Activated CD4-positive, CD25-positive, alpha-beta regulatory T cell treated with anti-CD3 and anti-CD28 coated beads, Interleukin-2, amount 50 U/mL, for 24 hours (primary cell): ENCODE data around the gene SMC1B.
"Not testable (repeated sequence)": the region's sequence is repeated elsewhere in the genome, so short reads cannot be mapped to it uniquely, and the experiment has no call there.

Source experiments
- ATAC-seq, 2 donors: fragments of 150-1000 bp; cut with Tn5 transposase; one replicate each; pipeline ENCODE4 v1.10.0; 2021; ENCODE audit warnings: mild to moderate bottlenecking in 1 of 2, moderate library complexity in 1 of 2

The SMC1B gene, protein sequence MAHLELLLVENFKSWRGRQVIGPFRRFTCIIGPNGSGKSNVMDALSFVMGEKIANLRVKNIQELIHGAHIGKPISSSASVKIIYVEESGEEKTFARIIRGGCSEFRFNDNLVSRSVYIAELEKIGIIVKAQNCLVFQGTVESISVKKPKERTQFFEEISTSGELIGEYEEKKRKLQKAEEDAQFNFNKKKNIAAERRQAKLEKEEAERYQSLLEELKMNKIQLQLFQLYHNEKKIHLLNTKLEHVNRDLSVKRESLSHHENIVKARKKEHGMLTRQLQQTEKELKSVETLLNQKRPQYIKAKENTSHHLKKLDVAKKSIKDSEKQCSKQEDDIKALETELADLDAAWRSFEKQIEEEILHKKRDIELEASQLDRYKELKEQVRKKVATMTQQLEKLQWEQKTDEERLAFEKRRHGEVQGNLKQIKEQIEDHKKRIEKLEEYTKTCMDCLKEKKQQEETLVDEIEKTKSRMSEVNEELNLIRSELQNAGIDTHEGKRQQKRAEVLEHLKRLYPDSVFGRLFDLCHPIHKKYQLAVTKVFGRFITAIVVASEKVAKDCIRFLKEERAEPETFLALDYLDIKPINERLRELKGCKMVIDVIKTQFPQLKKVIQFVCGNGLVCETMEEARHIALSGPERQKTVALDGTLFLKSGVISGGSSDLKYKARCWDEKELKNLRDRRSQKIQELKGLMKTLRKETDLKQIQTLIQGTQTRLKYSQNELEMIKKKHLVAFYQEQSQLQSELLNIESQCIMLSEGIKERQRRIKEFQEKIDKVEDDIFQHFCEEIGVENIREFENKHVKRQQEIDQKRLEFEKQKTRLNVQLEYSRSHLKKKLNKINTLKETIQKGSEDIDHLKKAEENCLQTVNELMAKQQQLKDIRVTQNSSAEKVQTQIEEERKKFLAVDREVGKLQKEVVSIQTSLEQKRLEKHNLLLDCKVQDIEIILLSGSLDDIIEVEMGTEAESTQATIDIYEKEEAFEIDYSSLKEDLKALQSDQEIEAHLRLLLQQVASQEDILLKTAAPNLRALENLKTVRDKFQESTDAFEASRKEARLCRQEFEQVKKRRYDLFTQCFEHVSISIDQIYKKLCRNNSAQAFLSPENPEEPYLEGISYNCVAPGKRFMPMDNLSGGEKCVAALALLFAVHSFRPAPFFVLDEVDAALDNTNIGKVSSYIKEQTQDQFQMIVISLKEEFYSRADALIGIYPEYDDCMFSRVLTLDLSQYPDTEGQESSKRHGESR

DNA sequence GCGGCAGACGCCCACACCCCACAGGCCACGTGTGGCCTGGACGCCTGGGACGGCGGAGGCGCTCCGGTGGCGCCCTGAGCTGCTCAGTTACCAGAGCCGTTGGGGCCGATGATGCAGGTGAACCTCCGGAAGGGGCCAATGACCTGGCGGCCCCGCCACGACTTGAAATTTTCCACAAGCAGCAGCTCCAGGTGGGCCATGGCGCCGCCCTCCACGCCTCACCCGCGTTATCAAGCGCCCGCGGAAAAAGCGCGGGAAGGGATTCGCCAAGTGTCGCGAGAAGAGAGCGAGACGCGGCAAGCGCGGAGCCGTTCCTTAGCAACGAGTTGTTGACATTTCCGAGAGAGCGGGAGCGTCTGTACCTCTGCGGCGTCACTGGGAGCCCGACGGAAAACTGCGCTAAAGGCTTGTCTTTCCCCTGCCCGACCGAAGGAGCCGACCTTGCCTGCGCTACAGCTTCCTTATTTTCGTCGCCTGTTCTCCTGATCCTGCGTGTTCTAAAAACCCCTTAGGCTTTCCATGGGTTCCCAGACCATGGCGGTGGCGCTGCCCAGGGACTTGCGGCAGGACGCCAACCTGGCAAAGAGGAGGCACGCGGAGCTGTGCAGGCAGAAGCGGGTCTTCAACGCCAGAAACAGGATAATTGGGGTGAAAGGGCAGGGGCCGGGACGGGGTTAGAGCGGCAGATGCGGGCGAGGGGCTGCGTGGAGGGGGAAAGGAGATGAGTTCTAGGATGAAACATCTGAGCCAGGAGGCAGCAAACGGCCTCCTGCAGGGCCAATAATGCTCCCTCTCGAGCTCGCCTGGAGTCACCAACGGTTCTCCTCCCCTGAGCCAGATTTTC lies at the start of gene SMC1B, which contains the start of gene RIBC2:
TSS of gene SMC1B (minus strand) at position 232 of the 844 bp plus-strand sequence. CDS start at position 200, 32 bp downstream.
TSS of gene RIBC2 (plus strand) at position 326 of the 844 bp plus-strand sequence. CDS start at position 520, 194 bp downstream.
- peak; percentile 94 to 96 for ATAC-seq

DNA sequence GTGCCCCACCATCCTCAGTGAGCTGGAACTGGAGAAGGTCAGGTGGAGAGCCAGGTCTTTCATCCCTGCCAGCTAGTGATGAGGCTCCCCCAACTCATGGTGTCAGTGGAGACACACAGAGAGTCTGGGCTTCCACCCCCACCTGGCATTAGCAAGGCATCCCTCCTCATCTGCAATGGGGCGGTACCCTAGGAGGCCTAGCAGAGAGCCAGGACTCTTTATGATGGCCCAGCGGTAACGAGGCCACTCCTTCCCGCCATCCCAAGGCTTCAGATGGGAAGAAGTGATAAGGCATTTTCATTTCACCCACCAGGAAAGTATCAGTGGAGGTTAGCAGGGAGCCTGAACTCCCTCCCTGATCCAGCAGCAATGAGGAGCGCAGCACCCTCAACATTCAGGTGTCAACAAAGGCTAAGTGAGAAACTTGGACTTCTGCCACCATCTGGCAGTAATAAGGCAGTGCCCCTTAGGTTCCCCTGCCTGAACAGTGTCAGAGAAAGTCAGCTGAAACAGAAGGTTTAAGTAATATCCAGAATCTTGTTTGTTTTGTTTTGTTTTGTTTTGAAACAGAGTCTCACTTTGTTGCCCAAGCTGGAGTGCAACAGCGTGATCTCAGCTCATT lies 48.7 kb upstream of the SMC1B start:
- no peak for ATAC-seq

DNA sequence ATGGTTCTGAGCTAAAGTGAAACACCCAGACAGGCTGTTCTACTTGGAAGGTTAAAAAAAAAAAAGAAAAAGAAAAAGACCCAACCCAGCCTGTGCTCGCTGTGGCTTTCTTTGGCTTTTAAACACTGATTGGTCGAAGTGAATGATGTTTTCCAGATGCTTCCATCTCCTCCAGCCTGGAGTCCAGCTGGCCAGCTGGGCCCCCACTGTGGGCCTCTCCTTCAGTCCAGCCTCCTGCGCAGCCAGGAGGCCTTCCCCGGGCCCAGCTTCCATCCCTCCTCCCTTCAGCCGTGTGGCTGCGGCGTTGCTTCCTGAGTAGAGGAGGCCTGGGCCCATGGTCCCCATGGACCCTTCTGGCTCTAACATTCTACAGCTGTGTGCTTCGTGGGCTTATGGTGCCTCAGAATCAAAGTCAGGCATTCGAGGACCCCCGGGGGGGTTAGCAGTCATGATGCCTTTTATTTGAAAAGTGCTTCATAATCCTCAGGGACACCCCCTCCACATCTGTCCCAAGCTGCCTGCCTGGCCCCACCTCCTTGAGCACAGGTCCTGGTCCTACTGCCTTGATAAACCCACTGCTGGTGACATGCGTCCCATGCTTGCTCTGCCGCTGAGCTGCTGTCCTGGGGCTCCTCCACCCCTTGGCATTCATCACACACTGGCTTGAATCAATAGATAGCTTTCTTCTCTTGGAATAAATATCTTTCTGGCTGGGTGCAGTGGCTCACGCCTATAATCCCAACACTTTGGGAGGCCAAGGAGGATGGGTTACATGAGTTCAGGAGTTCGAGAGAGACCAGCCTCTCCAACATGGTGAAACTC lies 47.1 kb upstream of the SMC1B start:
- no peak for ATAC-seq

DNA sequence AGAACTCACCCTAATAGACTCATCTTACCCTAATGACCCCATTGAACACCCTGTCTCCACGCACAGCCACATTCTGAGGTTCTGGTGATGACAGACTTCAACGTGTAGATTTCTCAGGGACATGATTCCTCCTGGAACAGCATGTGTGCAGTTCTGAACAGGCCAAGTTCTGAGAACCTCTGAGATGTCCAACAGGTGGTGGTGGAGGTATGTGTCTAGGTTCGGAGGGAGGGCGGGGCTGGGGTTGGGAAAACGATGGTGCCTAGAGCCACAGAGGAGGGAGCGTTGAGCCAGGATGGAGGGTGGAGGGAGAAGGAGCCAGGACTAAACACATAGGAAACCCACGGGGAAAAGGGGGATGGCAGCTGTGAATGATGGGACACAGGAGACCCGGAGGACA lies 45.8 kb upstream of the SMC1B start:
- ATAC-seq: no peak

DNA sequence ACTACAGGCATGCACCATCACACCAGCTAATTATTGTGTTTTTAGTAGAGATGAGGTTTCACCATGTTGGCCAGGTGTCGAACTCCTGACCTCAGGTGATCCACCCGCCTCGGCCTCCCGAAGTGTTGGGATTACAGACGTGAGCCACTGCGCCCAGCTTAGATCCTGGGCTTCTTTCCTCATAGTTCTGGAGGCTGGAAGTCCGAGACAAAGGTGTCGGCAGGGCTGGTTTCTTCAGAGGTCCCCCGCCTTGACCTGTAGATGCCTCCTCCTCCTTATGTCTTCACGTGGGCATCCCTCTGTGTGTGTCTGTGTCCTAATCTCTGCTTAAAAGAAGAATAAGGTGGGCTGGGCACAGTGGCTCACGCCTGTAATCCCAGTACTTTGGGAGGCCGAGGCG lies 45.1 kb upstream of the SMC1B start:
- no peak for ATAC-seq

DNA sequence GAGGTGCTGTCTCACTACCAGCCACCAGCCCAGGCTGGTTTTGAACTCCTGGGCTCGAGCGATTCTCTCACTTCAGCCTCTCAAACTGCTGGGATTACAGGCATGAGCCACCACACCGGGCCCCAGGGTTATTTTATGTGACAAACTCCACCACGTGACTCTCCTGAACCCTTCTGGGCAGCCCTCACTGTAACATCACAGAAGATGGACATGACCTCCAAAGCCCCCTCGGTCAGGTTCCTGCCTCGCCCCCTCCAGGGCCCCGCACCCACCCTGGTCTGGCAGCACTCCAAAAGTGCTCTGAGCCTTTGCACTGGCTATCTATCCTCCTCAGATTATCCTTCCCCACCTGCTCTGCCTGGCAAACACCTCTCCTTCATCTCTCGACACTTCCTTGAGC lies 43.4 kb upstream of the SMC1B start:
- ATAC-seq: no peak

DNA sequence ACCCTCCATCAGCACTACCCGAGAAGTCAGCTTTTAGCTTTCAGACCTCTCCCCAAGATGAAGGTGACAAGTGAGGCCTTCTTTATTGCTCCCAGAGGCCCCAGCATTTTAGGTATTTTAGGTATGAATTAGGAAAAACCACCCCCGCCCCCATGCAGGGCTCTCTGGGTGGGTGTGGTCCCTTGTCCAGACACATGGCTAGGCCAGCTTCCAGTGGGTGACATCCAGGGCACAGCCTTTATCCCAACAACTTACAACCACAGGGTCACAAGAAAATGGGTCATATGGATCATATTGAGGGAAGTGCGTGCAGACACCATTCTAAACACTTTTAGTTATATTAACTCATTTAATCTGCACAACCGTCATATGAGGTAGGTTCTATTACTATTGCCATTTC lies 42.2 kb upstream of the SMC1B start:
- ATAC-seq: no peak

DNA sequence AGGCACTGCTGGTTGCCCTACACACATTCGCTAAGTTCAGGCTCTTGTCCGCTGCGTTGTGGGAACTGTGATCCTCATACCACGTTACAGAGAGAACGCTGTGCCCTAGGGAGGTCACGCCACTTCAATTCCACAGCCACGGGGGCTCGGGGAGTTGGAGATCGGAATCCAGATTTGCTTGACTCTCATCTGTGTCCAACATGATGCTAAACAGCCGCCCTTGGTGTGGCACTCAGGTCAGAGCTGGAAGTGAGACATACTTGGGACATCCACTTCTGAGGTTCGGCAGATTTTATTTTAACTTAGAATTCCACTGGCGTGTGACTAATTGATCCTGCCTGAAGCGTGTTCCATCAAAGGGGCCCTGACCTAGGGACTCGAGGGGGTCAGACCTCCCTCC lies 41.8 kb upstream of the SMC1B start:
- no peak for ATAC-seq

DNA sequence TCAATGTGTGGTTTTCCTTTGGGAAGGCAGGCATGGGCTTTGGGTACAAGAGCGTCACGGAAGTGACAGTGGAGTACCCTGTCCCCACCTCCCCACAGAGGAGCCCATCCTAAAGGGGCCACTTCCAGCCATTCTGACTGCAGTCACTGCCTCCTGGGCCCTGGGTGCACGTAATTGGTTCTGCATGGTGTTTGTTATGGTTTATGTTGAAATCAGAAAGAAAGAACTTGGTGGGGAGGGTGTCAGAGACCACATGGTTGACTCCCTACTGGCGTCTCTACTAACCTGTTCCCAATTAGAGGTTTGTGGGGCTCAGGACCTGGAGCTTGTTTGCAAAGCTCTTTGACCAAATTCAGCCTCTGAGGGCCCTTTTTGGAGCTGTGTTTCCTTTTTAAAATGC lies 40.9 kb upstream of the SMC1B start:
- ATAC-seq: no peak

DNA sequence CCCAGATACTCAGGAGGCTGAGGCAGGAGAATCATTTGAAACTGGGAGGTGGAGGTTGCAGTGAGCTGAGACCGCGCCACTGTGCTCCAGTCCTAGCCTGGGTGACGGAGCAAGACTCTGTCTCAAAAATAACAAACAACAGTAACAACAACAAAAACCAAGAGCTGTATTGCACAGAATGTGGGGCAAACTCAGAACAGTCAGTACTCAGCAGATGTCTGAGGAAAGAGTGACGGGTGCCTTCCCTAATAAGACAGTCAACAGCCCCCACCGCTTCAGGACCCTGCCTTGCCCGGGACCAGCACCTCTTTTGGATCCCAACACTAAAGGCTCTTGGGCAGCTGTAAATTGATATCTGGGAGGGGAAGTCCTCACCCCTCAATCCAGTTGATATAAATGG lies 40.4 kb upstream of the SMC1B start:
- ATAC-seq: no peak

DNA sequence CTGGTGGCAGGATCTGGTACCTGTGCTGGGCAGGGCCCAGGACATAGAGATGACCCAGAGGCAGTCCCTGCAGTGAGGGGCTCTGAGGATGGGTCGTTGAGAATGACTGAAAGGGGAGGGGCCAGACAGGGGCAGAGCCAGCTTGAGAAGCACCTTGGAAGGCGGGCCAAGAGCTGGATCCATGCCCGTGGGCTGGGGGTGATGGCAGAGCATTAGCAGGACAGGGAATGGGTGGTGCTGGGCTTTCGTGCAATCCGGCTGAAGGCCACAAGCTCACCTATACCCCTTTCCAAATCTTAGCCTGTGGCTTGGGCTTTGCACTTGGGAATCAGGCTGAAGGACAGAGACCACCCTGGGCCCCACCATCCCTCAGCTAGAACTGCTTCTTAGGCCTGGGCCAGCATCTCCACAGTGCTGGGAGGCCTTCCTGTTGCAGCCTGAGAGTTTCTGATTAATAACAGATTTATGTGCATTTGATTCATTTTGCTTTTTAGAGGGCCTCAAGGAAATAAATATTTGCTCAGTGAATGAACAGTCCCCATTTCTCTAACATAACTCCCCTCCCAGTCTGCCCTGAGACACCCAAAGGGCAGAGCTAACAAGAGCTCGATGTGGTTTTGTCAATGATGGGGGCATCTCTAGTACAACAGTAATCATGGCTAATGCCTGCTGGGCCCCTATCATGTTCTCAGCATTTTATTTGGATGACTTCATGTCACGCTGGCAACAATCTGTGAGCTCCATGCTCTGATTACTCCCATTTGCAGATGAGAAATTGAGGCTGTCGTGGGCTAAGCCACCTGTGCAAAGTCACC lies 39.4 kb upstream of the SMC1B start:
- ATAC-seq: no peak

DNA sequence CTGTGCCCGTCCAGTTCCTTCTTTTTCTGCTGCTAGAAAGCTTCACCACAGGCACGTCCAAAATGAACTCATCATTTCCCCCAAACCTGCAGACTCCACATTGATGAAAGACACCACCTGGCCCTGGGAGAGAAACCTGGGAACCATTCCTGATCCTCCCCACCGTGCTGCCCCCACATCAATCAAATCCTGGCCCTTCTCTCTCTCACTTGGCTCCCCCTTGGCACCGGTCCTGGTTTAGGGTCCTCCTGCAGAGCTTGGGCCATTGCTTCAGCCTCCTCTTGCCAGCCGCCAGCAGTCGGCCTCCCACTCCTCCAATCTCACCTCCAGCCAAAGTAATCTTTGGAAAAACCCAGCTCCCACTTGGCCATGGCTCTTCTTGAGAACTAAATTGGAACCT lies 38.6 kb upstream of the SMC1B start:
- no peak for ATAC-seq

DNA sequence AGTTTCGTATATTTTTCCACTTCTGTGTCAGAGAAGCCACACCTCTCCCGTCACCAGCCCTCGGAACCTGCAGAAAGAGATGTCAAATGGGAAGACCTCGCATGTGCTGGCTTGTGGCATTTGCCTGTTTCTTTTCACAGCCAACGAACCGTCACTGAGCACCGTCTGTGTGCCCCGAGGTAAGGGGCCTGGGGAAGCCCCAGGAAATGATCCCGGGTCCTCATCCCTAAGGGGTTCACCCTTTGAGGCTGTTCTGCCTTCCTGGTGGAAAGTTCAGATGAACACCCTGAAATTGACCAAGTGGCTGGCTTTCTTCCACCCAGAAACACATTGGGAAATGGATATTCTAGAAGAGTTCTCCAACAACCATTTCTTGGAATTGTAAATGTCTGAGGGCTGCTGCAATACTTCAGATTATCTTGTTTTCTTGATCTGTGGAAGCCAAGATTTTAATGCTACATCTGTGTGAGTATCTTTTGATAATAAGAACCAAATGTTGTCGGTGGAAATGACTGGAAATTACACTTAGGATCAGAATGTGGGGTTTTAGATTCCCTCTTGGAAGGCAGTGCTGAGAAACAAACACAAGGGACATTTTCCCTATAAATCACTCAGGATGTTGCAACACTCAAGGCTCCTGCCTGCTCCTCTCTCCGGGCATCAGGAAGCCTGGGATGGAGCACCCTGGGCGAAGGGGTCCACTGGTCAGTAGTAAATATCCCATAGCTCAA lies 37.7 kb upstream of the SMC1B start:
- no peak for ATAC-seq

DNA sequence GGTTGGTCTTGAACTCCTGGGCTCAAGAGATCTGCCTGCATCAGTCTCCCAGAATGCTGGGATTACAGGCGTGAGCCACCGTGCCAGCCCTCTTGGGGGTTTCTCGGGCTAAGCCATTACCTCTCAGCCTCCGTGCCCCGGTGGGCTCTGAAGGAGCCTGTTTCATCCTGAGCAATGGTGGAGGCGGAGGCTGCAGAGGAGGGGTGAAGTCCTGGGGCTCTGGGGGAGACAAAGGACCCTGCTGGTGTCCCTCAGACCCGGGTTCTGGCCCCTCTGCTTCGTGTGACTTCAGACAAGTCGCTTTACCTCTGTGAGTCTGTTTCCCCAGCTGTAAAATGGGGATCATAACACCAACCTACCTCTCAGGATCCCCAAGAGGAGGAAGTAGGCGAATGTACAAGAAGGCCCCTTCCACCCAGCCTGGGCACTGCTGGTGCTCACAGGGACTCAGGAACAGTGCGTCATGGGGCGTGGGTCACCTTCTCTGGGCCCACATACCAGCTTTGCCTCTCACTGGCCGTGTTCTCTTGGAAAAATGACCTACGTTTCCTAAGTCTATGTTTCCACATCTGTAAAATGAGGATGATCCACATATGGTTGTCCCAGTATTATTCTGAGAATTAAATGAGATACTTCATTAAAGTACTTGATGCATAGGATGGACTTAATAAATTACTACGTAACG lies 36.8 kb upstream of the SMC1B start:
- no peak for ATAC-seq

DNA sequence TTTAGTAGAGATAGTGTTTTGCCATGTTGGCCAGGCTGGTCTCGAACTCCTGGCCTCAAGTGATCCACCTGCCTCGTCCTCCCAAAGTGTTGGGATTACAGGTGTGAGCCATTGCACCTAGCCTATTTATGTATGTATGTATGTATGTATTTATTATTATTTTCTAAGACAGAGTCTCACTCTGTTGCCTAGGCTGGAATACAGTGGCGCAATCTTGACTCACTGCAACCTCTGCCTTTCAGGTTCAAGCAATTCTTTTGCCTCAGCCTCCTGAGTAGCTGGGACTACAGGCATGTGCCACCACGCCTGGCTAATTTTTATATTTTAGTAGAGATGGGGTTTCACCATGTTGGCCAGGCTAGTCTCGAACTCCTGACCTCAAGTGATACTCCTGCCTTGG lies 36.0 kb upstream of the SMC1B start:
- ATAC-seq: not testable (repeated sequence)

DNA sequence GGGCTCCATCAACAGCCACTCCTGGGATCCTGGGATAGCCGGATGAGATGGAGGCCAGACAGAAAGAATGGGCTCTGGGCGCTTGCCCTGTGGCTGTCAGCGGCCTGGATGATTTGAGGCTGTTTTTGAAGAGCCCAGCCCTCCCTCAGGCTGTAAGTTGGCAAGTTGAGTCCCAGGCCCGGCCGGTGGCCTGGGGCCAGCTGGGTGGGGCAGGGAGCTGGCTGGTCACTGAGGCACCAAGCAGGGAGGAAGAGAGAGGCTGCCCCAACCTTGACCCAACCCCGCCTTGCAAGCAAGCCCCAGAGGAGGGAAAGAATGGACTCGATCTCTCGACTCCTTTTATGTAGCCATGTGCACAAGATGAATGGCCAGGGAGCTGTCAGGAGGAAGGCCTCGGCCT lies 35.0 kb upstream of the SMC1B start:
- ATAC-seq: no peak

DNA sequence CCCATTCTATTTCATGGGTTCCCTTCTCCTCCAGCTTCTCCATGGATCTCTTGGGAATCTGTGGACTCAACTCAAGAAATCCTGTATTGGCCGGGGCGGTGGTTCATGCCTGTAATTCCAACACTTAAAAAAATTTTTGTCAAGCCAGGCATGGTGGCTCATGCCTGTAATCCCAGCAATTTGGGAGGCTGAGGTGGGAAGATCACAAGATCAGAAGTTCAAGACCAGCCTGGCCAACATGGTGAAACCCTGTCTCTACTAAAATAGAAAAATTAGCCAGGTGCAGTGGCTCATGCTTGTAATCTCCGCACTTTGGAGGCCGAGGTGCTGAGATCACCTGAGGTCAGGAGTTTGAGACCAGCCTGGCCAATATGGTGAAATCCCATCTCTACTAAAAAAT lies 34.2 kb upstream of the SMC1B start:
- ATAC-seq: not testable (repeated sequence)

DNA sequence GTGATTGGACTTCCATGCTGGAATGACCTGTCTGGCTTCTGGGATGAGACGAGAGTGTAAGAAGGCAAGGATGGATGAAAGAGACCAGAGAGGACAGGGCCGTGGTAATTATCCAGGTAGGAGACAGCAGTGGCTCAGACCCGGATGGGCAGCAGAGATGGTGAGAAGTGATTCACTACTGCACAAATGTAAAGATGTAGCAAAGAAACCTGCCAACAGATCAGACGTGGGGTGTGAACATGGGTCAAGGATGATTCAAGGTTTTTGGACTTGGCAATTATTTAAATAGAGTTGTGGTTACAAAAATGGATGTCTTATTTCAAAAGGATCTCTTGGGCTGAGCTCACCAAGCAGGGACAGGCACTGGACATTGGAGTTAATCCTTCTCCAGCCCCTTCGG lies 32.8 kb upstream of the SMC1B start:
- ATAC-seq: no peak
